Astrocyte of the cerebellum (primary cell): ENCODE data around the gene DCAF4L1.
A peak's percentile ranks its signal among the peaks of the same experiment; 100 is the strongest.

Experiments used
- DNase-seq: peaks from one replicate; pipeline ENCODE4 v3.0.0-alpha.2; 2011; ENCODE audit warnings: low read depth
- H3K4me3 ChIP-seq: 2 replicates; pipeline ENCODE4 v1.5.1; 2011; ENCODE audit warnings: mild to moderate bottlenecking, low read depth, low read length, moderate library complexity
- CTCF ChIP-seq: IDR thresholded peaks from 2 replicates; pipeline ENCODE4 v1.5.1; 2012; ENCODE audit warnings: low read length, low read depth, moderate library complexity, mild to moderate bottlenecking; ENCODE audit errors: missing control alignments
- in situ Hi-C: cut with HindIII; loops from 2 replicates; pipeline ENCODE4 v1.10.0; 2017; ENCODE audit warnings: low sequenced_read_pairs

DCAF4L1 gene

GRCh38 chr4:41982716-41983115, 1.2 kb downstream of the DCAF4L1 start:
- DNase-seq: no peak
- no peak overlapping the region for H3K4me3 ChIP-seq
- TF ChIP-seq CTCF: no peak
- in situ Hi-C loops: no loop called here

- in situ Hi-C loops: no loop called here
- H3K4me3 ChIP-seq: no peak overlapping the region
- TF ChIP-seq CTCF: no peak
- DNase-seq: no peak
Observed at GRCh38 chr4:41985151-41985550, 3.6 kb downstream of the DCAF4L1 start.

- no peak for TF ChIP-seq CTCF
- H3K4me3 ChIP-seq: peak overlapping the region; percentile 88
- in situ Hi-C loops: no loop called here
- no peak for DNase-seq
Observed at GRCh38 chr4:41989994-41990364, 8.4 kb downstream of the DCAF4L1 start.

GRCh38 chr4:41990365-41991111, 9.0 kb downstream of the DCAF4L1 start, which contains the start of gene SLC30A9:
Gene SLC30A9 (plus strand): TSS chr4:41990530. CDS start chr4:41990652, 122 bp downstream.
- H3K4me3 ChIP-seq: peak within 1 kb of the TSS; percentile 88
- TF ChIP-seq CTCF: peak; percentile 48
- in situ Hi-C loops: no loop called here
- DNase-seq: peak; percentile 84

- DNase-seq: no peak
- no peak overlapping the region for H3K4me3 ChIP-seq
Observed at GRCh38 chr4:41991916-41992767, 10.6 kb downstream of the DCAF4L1 start.

More at GRCh38 chr4:41991916-41992767, 10.6 kb downstream of the DCAF4L1 start:
- TF ChIP-seq CTCF: no peak
- in situ Hi-C loops: no loop called here
